K562 (cell line): ENCODE data around the gene TBPL2. TPM values are rescaled to one million over a fixed set of nuclear protein-coding genes. Genes with fewer than 3 reads are reported as not detected.
"Not testable (repeated sequence)": the region's sequence is repeated elsewhere in the genome, so short reads cannot be mapped to it uniquely, and the experiment has no call there.

Experiments
- ATAC-seq: fragments of 200-7000 bp; cut with Tn5 transposase; 3 replicates; pipeline ENCODE4 v1.9.1; 2020; ENCODE audit warnings: moderate library complexity
- BruUV-seq: library from RNA; stranded (reverse); fragments of 400-500 nt; replicated peaks from 2 replicates; lab custom pipeline; 2021; lab: Mats Ljungman, UMichigan
- CTCF ChIA-PET: fragments of 300-600 bp; formaldehyde crosslinking; extraction: SDS; loops from one replicate; lab custom pipeline; 2021; ENCODE audit warnings: low intra/inter-chr PET ratio; lab: Yijun Ruan, JAX
- POLR2A ChIA-PET: fragments of 300-600, 350-650 bp; sonication (Branson Sonifier 250); formaldehyde crosslinking; extraction: SDS; loops from one replicate; lab custom pipeline; 2021; ENCODE audit warnings: antibody characterized with exemption, inconsistent platforms; lab: Yijun Ruan, JAX
- DNase-seq, 4 experiments: peaks; one replicate each; pipeline versions ENCODE4 v3.0.0 to v3.0.0-alpha.2; 2011 to 2018; ENCODE audit warnings: low spot score in 3 of 4, mixed read lengths in 3 of 4; ENCODE audit errors: extremely low read depth in 1 of 4
- FAIRE-seq: peaks from 2 replicates; lab custom pipeline; 2011; peaks lifted over from hg19 to GRCh38; lab: Jason Lieb, UNC
- H2AFZ ChIP-seq: 2 replicates; pipeline ENCODE4 v1.6.0; 2011; ENCODE audit warnings: low read depth, low read length, control low read depth, inconsistent platforms
- H3K27ac ChIP-seq: fragments of 200-600 bp; 3 replicates; pipeline ENCODE4 v1.8.0; 2011; ENCODE audit warnings: low read depth, mild to moderate bottlenecking, control low read depth, inconsistent platforms, low read length, moderate library complexity, mixed read lengths; ENCODE audit errors: extremely low read depth
- H3K27me3 ChIP-seq, 2 experiments: fragments of 300-600 bp in 1 of 2; 2 replicates in 1 of 2; 3 replicates in 1 of 2; pipeline versions ENCODE4 v1.6.0 to v1.8.0; 2011; ENCODE audit warnings: inconsistent platforms in 2 of 2, low read length in 2 of 2, mild to moderate bottlenecking in 1 of 2, mixed read lengths in 1 of 2, moderate library complexity in 1 of 2; ENCODE audit not compliant: control insufficient read depth in 2 of 2, insufficient read depth in 2 of 2
- H3K36me3 ChIP-seq: fragments of 300-600 bp; 3 replicates; pipeline ENCODE4 v1.8.0; 2011; ENCODE audit warnings: mild to moderate bottlenecking, low read length, inconsistent platforms; ENCODE audit not compliant: control insufficient read depth, insufficient read depth
- H3K4me1 ChIP-seq, 2 experiments: fragments of 200-600 bp in 1 of 2; replicated peaks in 1 of 2; 2 replicates in 1 of 2; 3 replicates in 1 of 2; pipeline versions ENCODE4 v1.5.1 to v1.8.0; 2011; ENCODE audit warnings: inconsistent platforms in 2 of 2, low read length in 2 of 2, mild to moderate bottlenecking in 1 of 2, mixed read lengths in 1 of 2, moderate library complexity in 1 of 2; ENCODE audit not compliant: control insufficient read depth in 2 of 2, insufficient read depth in 2 of 2
- H3K4me2 ChIP-seq: 2 replicates; pipeline ENCODE4 v1.6.1; 2011; ENCODE audit warnings: low read length, control low read depth, inconsistent platforms, mixed read lengths; ENCODE audit not compliant: insufficient read depth
- H3K4me3 ChIP-seq: fragments of 200-600 bp; sonication (generic), shearing (Covaris generic); 2 replicates; pipeline ENCODE4 v1.5.1; 2016; ENCODE audit warnings: control low read depth, inconsistent platforms
- H3K79me2 ChIP-seq: fragments of 200-600 bp; 3 replicates; pipeline ENCODE4 v1.8.0; 2011; ENCODE audit warnings: low read length, inconsistent platforms; ENCODE audit not compliant: control insufficient read depth, insufficient read depth
- H3K9ac ChIP-seq, 2 experiments: 2 replicates each; pipeline versions ENCODE4 v1.6.0 to v1.6.1; 2011; ENCODE audit warnings: low read depth in 2 of 2, low read length in 2 of 2, control low read depth in 1 of 2, inconsistent platforms in 1 of 2, mild to moderate bottlenecking in 1 of 2, mixed read lengths in 1 of 2; ENCODE audit not compliant: insufficient read depth in 1 of 2
- H3K9me1 ChIP-seq: one replicate; pipeline ENCODE4 v1.6.0; 2011; ENCODE audit warnings: inconsistent platforms, mild to moderate bottlenecking, low read length, moderate library complexity; ENCODE audit not compliant: control insufficient read depth, insufficient read depth
- H3K9me3 ChIP-seq: replicated peaks from 2 replicates; pipeline ENCODE4 v1.5.1; 2011; ENCODE audit warnings: low read depth, low read length, inconsistent platforms; ENCODE audit not compliant: control insufficient read depth, insufficient read depth
- H4K20me1 ChIP-seq: replicated peaks from 2 replicates; pipeline ENCODE4 v1.6.1; 2011; ENCODE audit warnings: low read length, inconsistent platforms, mixed read lengths; ENCODE audit not compliant: control insufficient read depth, insufficient read depth
- CBFB ChIP-seq: sonication (generic); formaldehyde crosslinking; IDR thresholded peaks from 2 replicates; pipeline ENCODE4 v1.4.0; 2020; ENCODE audit warnings: mild to moderate bottlenecking, missing genetic modification reagents
- COPS2 ChIP-seq: fragments of 450-650 bp; conservative IDR thresholded peaks from 2 replicates; pipeline ENCODE4 v1.6.1; 2016; ENCODE audit warnings: mild to moderate bottlenecking, moderate library complexity
- ERF ChIP-seq: fragments of 450-650 bp; formaldehyde crosslinking; IDR thresholded peaks from 2 replicates; pipeline ENCODE4 v1.4.0; 2020; ENCODE audit warnings: mild to moderate bottlenecking, mixed read lengths
- GTF2B ChIP-seq: IDR thresholded peaks from 2 replicates; pipeline ENCODE4 v1.6.1; 2011; ENCODE audit not compliant: insufficient read length; ENCODE audit errors: extremely low read depth
- MNT ChIP-seq, 2 experiments: fragments of 450-650 bp; conservative IDR thresholded peaks; 2 replicates each; pipeline ENCODE4 v1.6.1; 2017; ENCODE audit warnings: mild to moderate bottlenecking in 2 of 2, moderate library complexity in 2 of 2
- RBM14 ChIP-seq: fragments of 200-400 bp; formaldehyde crosslinking; IDR thresholded peaks from 2 replicates; pipeline ENCODE4 v1.6.1; 2018; ENCODE audit warnings: low read depth, mild to moderate bottlenecking, low read length, moderate library complexity, borderline replicate concordance; ENCODE audit not compliant: insufficient read depth
- SIN3B ChIP-seq: fragments of 450-650 bp; IDR thresholded peaks from 2 replicates; pipeline ENCODE4 v1.6.1; 2017; ENCODE audit warnings: low read depth, mild to moderate bottlenecking, moderate library complexity
- TSC22D4 ChIP-seq: fragments of 450-650 bp; IDR thresholded peaks from 2 replicates; pipeline ENCODE4 v1.6.1; 2016; ENCODE audit warnings: missing genetic modification characterization, missing biosample characterization, control low read depth
- ZNF324 ChIP-seq: fragments of 250-450 bp; sonication (Bioruptor Pico); IDR thresholded peaks from 2 replicates; pipeline ENCODE4 v1.4.0; 2020; ENCODE audit warnings: mild to moderate bottlenecking
- ZNF766 ChIP-seq: fragments of 200-800 bp; sonication (Bioruptor generic); conservative IDR thresholded peaks from 2 replicates; pipeline ENCODE4 v1.6.1; 2016; ENCODE audit warnings: missing genetic modification characterization, missing compliant biosample characterization
- WGBS: fragments of 100-300 bp; shearing (Covaris generic); methylation state at CpG from one replicate; pipeline ENCODE4 v1.1.6; 2016; ENCODE audit warnings: low coverage, mixed read lengths; ENCODE audit not compliant: insufficient coverage; ENCODE audit errors: missing lambda C conversion rate; 5-methylcytosine and 5-hydroxymethylcytosine counted together
- in situ Hi-C: fragments of 300-500 bp; cut with MboI; formaldehyde crosslinking; loops from 4 replicates; pipeline ENCODE4 v1.15.0; 2018; ENCODE audit warnings: inconsistent platforms, mixed read lengths
- intact Hi-C: fragments of 100-400 bp; cut with micrococcal nuclease; formaldehyde crosslinking; loops from 2 replicates; pipeline ENCODE4 v1.14.2; 2022
- polyA plus RNA-seq, 8 experiments: library from polyadenylated mRNA; depleted of rRNA in 4 of 8; stranded (reverse) in 5 of 8; unstranded in 3 of 8; fragments of >200 nt; fragmentation: Nextera tagmentation in 2 of 8; fragmentation: Illumina TruSeq in 1 of 8; extraction: Ambion mirVana in 2 of 8; extraction: Trizol in 1 of 8; gene quantifications; 2 replicates each; pipeline versions ENCODE4 v1.2.1 to v1.2.3, GENCODE V29; 2011 to 2014; ENCODE audit warnings: inconsistent platforms in 1 of 8, missing spikeins in 1 of 8
- total RNA-seq, 7 experiments: library from RNA; depleted of rRNA in 6 of 7; stranded (reverse); fragments of >200 nt in 6 of 7; fragmentation: Illumina TruSeq in 2 of 7; extraction: Trizol in 2 of 7; gene quantifications; 2 replicates each; pipeline versions ENCODE4 v1.2.1 to v1.2.3, GENCODE V29; 2011 to 2021; ENCODE audit warnings: low replicate concordance in 1 of 7

TBPL2 gene
- total and polyA plus RNA-seq, 9 of the 15 experiments (the other 6 are each of a cell fraction or from before 2014, with no cell fraction given): not detected

GRCh38 chr14:55457496-55457895 lies 17.1 kb upstream of the TBPL2 start:
- BruUV-seq: no TSS peak
- WGBS: 10% methylated on average over 6 of the region's 6 CpGs
- POLR2A ChIA-PET: no interaction called here

GRCh38 chr14:55456411-55456810 lies 16.0 kb upstream of the TBPL2 start:
- in situ Hi-C loops, H3K4me1 ChIP-seq, FAIRE-seq, BruUV-seq, DNase-seq, H3K36me3 ChIP-seq, H3K9me3 ChIP-seq, POLR2A ChIA-PET, CTCF ChIA-PET, intact Hi-C loops, H3K27ac ChIP-seq, H3K4me3 ChIP-seq, ATAC-seq, H3K9me1 ChIP-seq, H4K20me1 ChIP-seq, H3K4me2 ChIP-seq, H2AFZ ChIP-seq, H3K79me2 ChIP-seq, H3K9ac ChIP-seq: not testable (repeated sequence)
- WGBS: no CpG with 5 or more reads among the region's 34 CpGs
- peaks cover 0 to 11% of the 10 kb centered on the region in 2 experiments; a peak in 4 of 5 replicates for H3K27me3 ChIP-seq

More at GRCh38 chr14:55457496-55457895, 17.1 kb upstream of the TBPL2 start:
- Histone ChIP-seq H2AFZ (no peak overlapping the region), H3K79me2 (no peaks in the 10 kb centered on the region), H3K9me1 (no peaks in the 10 kb centered on the region), H3K4me2 (no peak overlapping the region), H3K4me1 (peaks cover 0 to 6% of the 10 kb centered on the region in 2 experiments; a peak in 1 of 5 replicates), H3K9ac (no peak overlapping the region), H3K27ac (no peak overlapping the region), H3K27me3 (peaks cover 0 to 11% of the 10 kb centered on the region in 2 experiments; a peak in 4 of 5 replicates), H3K9me3 (no peaks in the 10 kb centered on the region), H3K36me3 (no peaks in the 10 kb centered on the region), H4K20me1 (no peaks in the 10 kb centered on the region), H3K4me3 (no peak overlapping the region)
- CTCF ChIA-PET: no interaction called here
- intact Hi-C loops: no loop called here
- DNase-seq: no peak
- FAIRE-seq: no peak
- in situ Hi-C loops: no loop called here
- no peak for TF ChIP-seq GTF2B
- no peak for TF ChIP-seq RBM14
- no peak for TF ChIP-seq CBFB
- no peak for TF ChIP-seq COPS2
- TF ChIP-seq ERF: no peak
- no peak for TF ChIP-seq ZNF766
- TF ChIP-seq SIN3B: no peak
- TF ChIP-seq ZNF324: no peak
- no peak for TF ChIP-seq TSC22D4 (tag)
- TF ChIP-seq MNT (conservative IDR thresholded peaks at IDR 0.05): no peak
- ATAC-seq: no peak
